A549 (cell line): ENCODE measurements around the gene CNBD2. TPM values are rescaled to one million over a fixed set of nuclear protein-coding genes. Genes with fewer than 3 reads are reported as not detected.

Experiments used
- ATAC-seq, 2 experiments: fragments of 200-7000 bp in 1 of 2; fragments of >200 bp in 1 of 2; cut with Nextera tagmentation in 1 of 2; cut with Tn5 transposase in 1 of 2; 3 replicates each; pipeline versions ENCODE4 v1.8.0 to v1.9.1; 2018 to 2020; ENCODE audit warnings: mild to moderate bottlenecking in 1 of 2, moderate library complexity in 1 of 2
- CTCF ChIA-PET: fragments of 300-600 bp; sonication (Branson Sonifier 250); formaldehyde crosslinking; extraction: SDS; loops from one replicate; lab custom pipeline; 2021; ENCODE audit warnings: antibody characterized with exemption, inconsistent platforms; lab: Yijun Ruan, JAX
- POLR2A ChIA-PET: fragments of 350-600 bp; formaldehyde crosslinking; extraction: SDS; loops from one replicate; lab custom pipeline; 2021; ENCODE audit warnings: antibody characterized with exemption, inconsistent platforms; lab: Yijun Ruan, JAX
- DNase-seq, 2 experiments: peaks; one replicate each; pipeline versions ENCODE4 v3.0.0 to v3.0.0-alpha.2; 2011 to 2016; ENCODE audit warnings: low read depth in 1 of 2, low spot score in 1 of 2
- FAIRE-seq: peaks from 2 replicates; lab custom pipeline; 2011; peaks lifted over from hg19 to GRCh38; lab: Jason Lieb, UNC
- H3K27ac ChIP-seq, 2 experiments: fragments of >200 bp; sonication (Bioruptor Twin); formaldehyde crosslinking; 3 replicates each; pipeline ENCODE4 v1.5.1; 2016 to 2017
- H3K4me1 ChIP-seq: fragments of >200 bp; sonication (Bioruptor Twin); formaldehyde crosslinking; 3 replicates; pipeline ENCODE4 v1.6.1; 2016
- H3K4me2 ChIP-seq: fragments of >200 bp; sonication (Bioruptor Twin); formaldehyde crosslinking; 3 replicates; pipeline ENCODE4 v1.6.1; 2016
- H3K4me3 ChIP-seq: fragments of >200 bp; sonication (Bioruptor Twin); formaldehyde crosslinking; 3 replicates; pipeline ENCODE4 v1.5.1; 2016
- H3K9me3 ChIP-seq: fragments of >200 bp; sonication (Bioruptor Twin); formaldehyde crosslinking; 3 replicates; pipeline ENCODE4 v1.6.1; 2016
- CBX8 ChIP-seq: fragments of 200-600 bp; sonication (generic); IDR thresholded peaks from 2 replicates; pipeline ENCODE4 v1.6.1; 2016
- CHD4 ChIP-seq: fragments of 200-600 bp; sonication (generic); IDR thresholded peaks from 2 replicates; pipeline ENCODE4 v1.6.1; 2016; ENCODE audit warnings: antibody characterized with exemption, mild to moderate bottlenecking, borderline replicate concordance
- EHF ChIP-seq: fragments of 250-450 bp; sonication (Bioruptor Pico); IDR thresholded peaks from 2 replicates; pipeline ENCODE4 v1.5.0; 2020; ENCODE audit warnings: mild to moderate bottlenecking
- EP300 ChIP-seq, 2 experiments: fragments of >200 bp; sonication (Bioruptor Twin); formaldehyde crosslinking; IDR thresholded peaks; 2 replicates in 1 of 2; 3 replicates in 1 of 2; pipeline ENCODE4 v1.6.1; 2016 to 2017
- GATA3 ChIP-seq: IDR thresholded peaks from 2 replicates; pipeline ENCODE4 v1.6.1; 2012; ENCODE audit warnings: borderline replicate concordance
- HOXA7 ChIP-seq: fragments of 250-450 bp; sonication (Bioruptor Pico); IDR thresholded peaks from 2 replicates; pipeline ENCODE4 v1.5.0; 2020; ENCODE audit warnings: mild to moderate bottlenecking, moderate library complexity
- JUN ChIP-seq, 2 experiments: fragments of >200 bp; sonication (Bioruptor Twin); formaldehyde crosslinking; IDR thresholded peaks; 2 replicates in 1 of 2; 3 replicates in 1 of 2; pipeline ENCODE4 v1.6.1; 2016 to 2017
- JUNB ChIP-seq: fragments of >200 bp; sonication (Bioruptor Twin); formaldehyde crosslinking; IDR thresholded peaks from 2 replicates; pipeline ENCODE4 v1.6.1; 2016
- NPAS2 ChIP-seq: fragments of 250-450 bp; sonication (Bioruptor Pico); IDR thresholded peaks from 2 replicates; pipeline ENCODE4 v1.8.0; 2022; ENCODE audit warnings: mild to moderate bottlenecking, moderate library complexity, borderline replicate concordance
- NR3C1 ChIP-seq: fragments of >200 bp; sonication (Bioruptor Twin); formaldehyde crosslinking; IDR thresholded peaks from 3 replicates; pipeline ENCODE4 v1.6.1; 2017
- POLR2A ChIP-seq: IDR thresholded peaks from 2 replicates; pipeline ENCODE4 v1.6.1; 2012; ENCODE audit warnings: mild to moderate bottlenecking, low read length
- RCOR1 ChIP-seq: fragments of 150-350 bp; IDR thresholded peaks from 2 replicates; pipeline ENCODE4 v1.6.1; 2014; ENCODE audit warnings: antibody characterized with exemption, low read length, low read depth
- RFX5 ChIP-seq: fragments of 450-650 bp; IDR thresholded peaks from 2 replicates; pipeline ENCODE4 v1.7.1; 2014; ENCODE audit warnings: antibody characterized with exemption, mild to moderate bottlenecking, moderate library complexity
- SREBF2 ChIP-seq: fragments of 450-650 bp; IDR thresholded peaks from 2 replicates; pipeline ENCODE4 v1.6.1; 2014; ENCODE audit warnings: mild to moderate bottlenecking, moderate library complexity
- ZFP36 ChIP-seq: fragments of 450-650 bp; IDR thresholded peaks from 2 replicates; pipeline ENCODE4 v1.6.1; 2014; ENCODE audit warnings: borderline replicate concordance; ENCODE audit not compliant: partially characterized antibody
- ZNF302 ChIP-seq: fragments of 250-450 bp; sonication (Bioruptor Pico); IDR thresholded peaks from 2 replicates; pipeline ENCODE4 v1.9.0; 2021; ENCODE audit warnings: inconsistent platforms, mild to moderate bottlenecking, moderate library complexity
- WGBS: methylation state at CpG from one replicate; pipeline ENCODE4 v1.1.6; 2017; ENCODE audit errors: missing lambda C conversion rate; 5-methylcytosine and 5-hydroxymethylcytosine counted together
- polyA plus RNA-seq, 4 experiments: library from polyadenylated mRNA; depleted of rRNA in 3 of 4; stranded (reverse); fragments of >200 nt; fragmentation: RNase III in 1 of 4; extraction: RNeasy Plus Mini Kit Qiagen cat#74134 plus additional on column Dnase treatment in 1 of 4; gene quantifications; 2 replicates in 3 of 4; 3 replicates in 1 of 4; pipeline ENCODE4 v1.2.3, GENCODE V29; 2011 to 2017
- TF ChIP-seq, protein P1 (sequence below): IDR thresholded peaks from 2 replicates; pipeline ENCODE4 v1.6.1; 2012
- TF ChIP-seq, protein P2 (sequence below): fragments of 200-600 bp; sonication (generic); IDR thresholded peaks from 2 replicates; pipeline ENCODE4 v1.6.1; 2016; ENCODE audit warnings: antibody characterized with exemption, mild to moderate bottlenecking, moderate library complexity
- TF ChIP-seq, protein P3 (sequence below): fragments of 150-350 bp; IDR thresholded peaks from 2 replicates; pipeline ENCODE4 v1.6.1; 2014; ENCODE audit warnings: low read depth, mild to moderate bottlenecking, low read length
- TF ChIP-seq, protein P4 (sequence below): fragments of 250-450 bp; sonication (Bioruptor Pico); IDR thresholded peaks from 2 replicates; pipeline ENCODE4 v1.5.0; 2021; ENCODE audit warnings: mild to moderate bottlenecking, moderate library complexity, borderline replicate concordance
- TF ChIP-seq, protein P5 (sequence below): fragments of >200 bp; sonication (Bioruptor Twin); formaldehyde crosslinking; IDR thresholded peaks from 3 replicates; pipeline ENCODE4 v1.6.1; 2016

CNBD2 gene
- polyA plus RNA-seq, 2 of the 4 experiments (the other 2 are of a cell fraction): 4.3 to 5.4 TPM

DNA sequence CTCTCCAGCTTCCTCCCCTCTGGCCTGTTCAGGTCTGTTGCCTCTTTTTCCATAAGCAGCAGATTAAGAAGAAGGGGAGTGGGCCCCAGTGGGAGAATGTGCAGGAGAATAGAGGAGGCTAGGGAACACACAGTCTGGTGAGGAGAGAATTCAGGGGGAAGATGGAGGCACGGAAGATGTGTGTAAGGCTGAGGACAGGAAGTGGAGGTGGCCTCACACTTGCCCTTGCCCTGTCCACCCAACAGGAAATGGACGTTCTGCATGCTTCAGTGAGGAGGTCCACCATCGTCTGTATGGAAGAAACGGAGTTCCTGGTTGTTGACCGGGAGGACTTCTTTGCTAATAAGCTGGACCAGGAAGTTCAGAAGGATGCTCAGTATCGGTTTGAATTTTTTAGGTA, 16.0 kb downstream of the CNBD2 start:
- no peak overlapping the region for H3K4me2 ChIP-seq
- ATAC-seq (no peak), DNase-seq (no peak), FAIRE-seq (no peak)
- 84% methylated on average over 6 of the region's 6 CpGs for WGBS
- ChIA-PET CTCF (interaction anchor here (0.6 to 21.0 kb wide), 6 partner anchors 9 to 172 kb away, joined by 3 to 516 read pairs (median 8); partner anchors contain the start of gene SCAND1), POLR2A (no interaction called here)
- no peak overlapping the region for H3K4me3 ChIP-seq
- no peaks in the 10 kb centered on the region for H3K9me3 ChIP-seq
- no peak overlapping the region for H3K27ac ChIP-seq
- TF ChIP-seq, protein P1, sequence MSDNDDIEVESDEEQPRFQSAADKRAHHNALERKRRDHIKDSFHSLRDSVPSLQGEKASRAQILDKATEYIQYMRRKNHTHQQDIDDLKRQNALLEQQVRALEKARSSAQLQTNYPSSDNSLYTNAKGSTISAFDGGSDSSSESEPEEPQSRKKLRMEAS: no peak
- TF ChIP-seq, protein P2, sequence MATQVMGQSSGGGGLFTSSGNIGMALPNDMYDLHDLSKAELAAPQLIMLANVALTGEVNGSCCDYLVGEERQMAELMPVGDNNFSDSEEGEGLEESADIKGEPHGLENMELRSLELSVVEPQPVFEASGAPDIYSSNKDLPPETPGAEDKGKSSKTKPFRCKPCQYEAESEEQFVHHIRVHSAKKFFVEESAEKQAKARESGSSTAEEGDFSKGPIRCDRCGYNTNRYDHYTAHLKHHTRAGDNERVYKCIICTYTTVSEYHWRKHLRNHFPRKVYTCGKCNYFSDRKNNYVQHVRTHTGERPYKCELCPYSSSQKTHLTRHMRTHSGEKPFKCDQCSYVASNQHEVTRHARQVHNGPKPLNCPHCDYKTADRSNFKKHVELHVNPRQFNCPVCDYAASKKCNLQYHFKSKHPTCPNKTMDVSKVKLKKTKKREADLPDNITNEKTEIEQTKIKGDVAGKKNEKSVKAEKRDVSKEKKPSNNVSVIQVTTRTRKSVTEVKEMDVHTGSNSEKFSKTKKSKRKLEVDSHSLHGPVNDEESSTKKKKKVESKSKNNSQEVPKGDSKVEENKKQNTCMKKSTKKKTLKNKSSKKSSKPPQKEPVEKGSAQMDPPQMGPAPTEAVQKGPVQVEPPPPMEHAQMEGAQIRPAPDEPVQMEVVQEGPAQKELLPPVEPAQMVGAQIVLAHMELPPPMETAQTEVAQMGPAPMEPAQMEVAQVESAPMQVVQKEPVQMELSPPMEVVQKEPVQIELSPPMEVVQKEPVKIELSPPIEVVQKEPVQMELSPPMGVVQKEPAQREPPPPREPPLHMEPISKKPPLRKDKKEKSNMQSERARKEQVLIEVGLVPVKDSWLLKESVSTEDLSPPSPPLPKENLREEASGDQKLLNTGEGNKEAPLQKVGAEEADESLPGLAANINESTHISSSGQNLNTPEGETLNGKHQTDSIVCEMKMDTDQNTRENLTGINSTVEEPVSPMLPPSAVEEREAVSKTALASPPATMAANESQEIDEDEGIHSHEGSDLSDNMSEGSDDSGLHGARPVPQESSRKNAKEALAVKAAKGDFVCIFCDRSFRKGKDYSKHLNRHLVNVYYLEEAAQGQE: no peak
- TF ChIP-seq RCOR1: no peak
- 0 out of 3 replicates have a peak, but pooled peaks cover 4% of the 10 kb centered on the region for H3K4me1 ChIP-seq

DNA sequence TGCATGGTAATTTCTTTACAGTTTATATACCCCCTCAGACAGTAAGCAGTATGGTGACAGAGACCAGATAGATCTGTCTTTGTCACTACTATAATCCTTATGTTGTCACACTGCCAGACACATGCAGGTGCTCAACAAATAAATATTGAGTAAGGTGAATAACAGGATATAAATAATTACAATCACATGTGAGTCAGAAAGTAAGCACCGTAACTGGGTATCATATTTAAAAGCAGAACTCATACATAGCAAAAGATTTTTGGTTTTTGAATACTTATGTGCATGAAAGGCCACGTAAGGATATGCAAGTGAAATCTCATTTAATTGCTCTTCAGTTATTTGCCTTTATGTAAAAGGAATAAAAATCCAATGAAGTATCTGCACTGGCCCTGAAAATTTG, 17.4 kb downstream of the CNBD2 start:
- Histone ChIP-seq H3K4me3 (no peak overlapping the region), H3K4me1 (no peaks in the 10 kb centered on the region), H3K9me3 (no peaks in the 10 kb centered on the region), H3K27ac (no peak overlapping the region), H3K4me2 (no peak overlapping the region)
- FAIRE-seq (no peak), DNase-seq (no peak), ATAC-seq (no peak)
- no peak for TF ChIP-seq EP300 (IDR thresholded peaks at IDR 0.05)
- no peak for TF ChIP-seq RCOR1
- no peak for TF ChIP-seq SREBF2
- TF ChIP-seq, protein P3, sequence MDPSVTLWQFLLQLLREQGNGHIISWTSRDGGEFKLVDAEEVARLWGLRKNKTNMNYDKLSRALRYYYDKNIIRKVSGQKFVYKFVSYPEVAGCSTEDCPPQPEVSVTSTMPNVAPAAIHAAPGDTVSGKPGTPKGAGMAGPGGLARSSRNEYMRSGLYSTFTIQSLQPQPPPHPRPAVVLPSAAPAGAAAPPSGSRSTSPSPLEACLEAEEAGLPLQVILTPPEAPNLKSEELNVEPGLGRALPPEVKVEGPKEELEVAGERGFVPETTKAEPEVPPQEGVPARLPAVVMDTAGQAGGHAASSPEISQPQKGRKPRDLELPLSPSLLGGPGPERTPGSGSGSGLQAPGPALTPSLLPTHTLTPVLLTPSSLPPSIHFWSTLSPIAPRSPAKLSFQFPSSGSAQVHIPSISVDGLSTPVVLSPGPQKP: no peak
- TF ChIP-seq GATA3: no peak
- no peak for TF ChIP-seq CHD4
- no peak for TF ChIP-seq JUNB
- TF ChIP-seq POLR2A: no peak
- TF ChIP-seq ZNF302 (CRISPR knock-in tag): no peak
- TF ChIP-seq JUN (IDR thresholded peaks at IDR 0.05): no peak
- TF ChIP-seq NR3C1: no peak
- no peak for TF ChIP-seq HOXA7 (CRISPR knock-in tag)
- no peak for TF ChIP-seq NPAS2
- ChIA-PET CTCF (interaction anchor here (1.2 to 21.0 kb wide), 4 partner anchors 7 to 214 kb away, joined by 6 to 516 read pairs (median 73); partner anchors contain the start of gene SCAND1), POLR2A (interaction anchor here (0.5 kb wide), 1 partner anchor 306 kb away, joined by 3 read pairs; no protein-coding TSS in a partner anchor)
- WGBS: 57% methylated on average over 2 of the region's 2 CpGs

DNA sequence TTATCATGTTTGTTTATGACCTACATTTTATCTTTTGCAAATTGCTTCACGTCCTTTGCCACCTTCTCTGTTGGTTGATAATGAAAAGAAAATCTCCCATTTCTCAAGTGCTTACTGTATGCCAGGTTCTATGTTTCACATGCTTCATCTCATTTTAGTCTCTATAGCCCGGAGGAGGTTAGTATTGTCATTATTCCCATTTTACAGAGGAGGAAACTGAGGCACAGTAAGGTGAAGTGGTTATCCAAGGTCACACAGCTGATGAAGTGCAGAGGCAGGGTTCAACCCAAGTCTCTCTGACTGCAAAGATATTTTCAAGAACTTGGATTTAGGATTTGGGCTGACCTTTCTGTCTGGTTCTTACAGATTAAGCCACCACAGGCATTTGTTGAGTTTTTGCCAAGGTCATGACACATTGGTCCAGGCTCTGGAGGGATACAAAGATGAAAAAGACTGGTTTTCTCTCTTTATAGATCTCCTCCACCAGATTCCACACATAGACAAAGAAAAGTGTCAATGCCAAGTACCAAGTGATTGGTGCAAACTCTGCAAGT, 20.6 kb downstream of the CNBD2 start:
- ChIA-PET POLR2A (no interaction called here), CTCF (interaction anchor here (0.7 to 21.0 kb wide), 7 partner anchors 9 to 575 kb away, joined by 3 to 516 read pairs (median 68); partner anchors contain the start of gene SCAND1)
- H3K27ac ChIP-seq: no peak overlapping the region
- DNase-seq (no peak), ATAC-seq (no peak), FAIRE-seq (no peak)
- WGBS: 45% methylated on average over 2 of the region's 2 CpGs
- H3K4me1 ChIP-seq: peaks cover 15% of the 10 kb centered on the region
- H3K4me2 ChIP-seq: no peak overlapping the region
- no peak overlapping the region for H3K4me3 ChIP-seq
- no peaks in the 10 kb centered on the region for H3K9me3 ChIP-seq
- TF ChIP-seq EHF (CRISPR knock-in tag) (no peak), SREBF2 (no peak), RCOR1 (no peak), CBX8 (no peak), ZFP36 (no peak), RFX5 (no peak)
- TF ChIP-seq, protein P4, sequence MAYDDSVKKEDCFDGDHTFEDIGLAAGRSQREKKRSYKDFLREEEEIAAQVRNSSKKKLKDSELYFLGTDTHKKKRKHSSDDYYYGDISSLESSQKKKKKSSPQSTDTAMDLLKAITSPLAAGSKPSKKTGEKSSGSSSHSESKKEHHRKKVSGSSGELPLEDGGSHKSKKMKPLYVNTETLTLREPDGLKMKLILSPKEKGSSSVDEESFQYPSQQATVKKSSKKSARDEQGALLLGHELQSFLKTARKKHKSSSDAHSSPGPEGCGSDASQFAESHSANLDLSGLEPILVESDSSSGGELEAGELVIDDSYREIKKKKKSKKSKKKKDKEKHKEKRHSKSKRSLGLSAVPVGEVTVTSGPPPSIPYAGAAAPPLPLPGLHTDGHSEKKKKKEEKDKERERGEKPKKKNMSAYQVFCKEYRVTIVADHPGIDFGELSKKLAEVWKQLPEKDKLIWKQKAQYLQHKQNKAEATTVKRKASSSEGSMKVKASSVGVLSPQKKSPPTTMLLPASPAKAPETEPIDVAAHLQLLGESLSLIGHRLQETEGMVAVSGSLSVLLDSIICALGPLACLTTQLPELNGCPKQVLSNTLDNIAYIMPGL (CRISPR knock-in tag): no peak
- TF ChIP-seq, protein P5, sequence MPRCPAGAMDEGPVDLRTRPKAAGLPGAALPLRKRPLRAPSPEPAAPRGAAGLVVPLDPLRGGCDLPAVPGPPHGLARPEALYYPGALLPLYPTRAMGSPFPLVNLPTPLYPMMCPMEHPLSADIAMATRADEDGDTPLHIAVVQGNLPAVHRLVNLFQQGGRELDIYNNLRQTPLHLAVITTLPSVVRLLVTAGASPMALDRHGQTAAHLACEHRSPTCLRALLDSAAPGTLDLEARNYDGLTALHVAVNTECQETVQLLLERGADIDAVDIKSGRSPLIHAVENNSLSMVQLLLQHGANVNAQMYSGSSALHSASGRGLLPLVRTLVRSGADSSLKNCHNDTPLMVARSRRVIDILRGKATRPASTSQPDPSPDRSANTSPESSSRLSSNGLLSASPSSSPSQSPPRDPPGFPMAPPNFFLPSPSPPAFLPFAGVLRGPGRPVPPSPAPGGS: no peak
